Natural killer cell treated with Interleukin-12 subunit alpha and Interleukin-12 subunit beta and Interleukin-15 and Interleukin-18, amount 100 ng/mL, for 72 hours (primary cell): Measurements from ENCODE around the gene TIE1. TPM values are rescaled to one million over a fixed set of nuclear protein-coding genes. Genes with fewer than 3 reads are reported as not detected.

Experiments
- ATAC-seq, 2 donors: fragments of 150-1000 bp; cut with Tn5 transposase in 1 of 2; sonication (Bioruptor Pico), chemical (Tn5 transposase) in 1 of 2; 2 replicates each; pipeline ENCODE4 v1.10.0; 2021
- DNase-seq: peaks from one replicate; pipeline ENCODE4 v3.0.0; 2022; ENCODE audit warnings: low spot score
- H3K27ac Mint-ChIP-seq, 2 donors: 1 replicate in 1 of 2; 2 replicates in 1 of 2; pipeline ENCODE4 v1.8.0; 2022; ENCODE audit warnings: mixed read lengths in 2 of 2, mild to moderate bottlenecking in 1 of 2, moderate library complexity in 1 of 2
- H3K27me3 Mint-ChIP-seq, 2 donors: 1 replicate in 1 of 2; 2 replicates in 1 of 2; pipeline ENCODE4 v1.8.0; 2022; ENCODE audit warnings: mixed read lengths in 2 of 2
- H3K36me3 Mint-ChIP-seq: one replicate; pipeline ENCODE4 v1.8.0; 2022; ENCODE audit warnings: mixed read lengths
- H3K4me1 Mint-ChIP-seq, 2 donors: 1 replicate in 1 of 2; 2 replicates in 1 of 2; pipeline ENCODE4 v1.8.0; 2022; ENCODE audit warnings: low read depth in 2 of 2, mixed read lengths in 2 of 2, mild to moderate bottlenecking in 1 of 2
- H3K4me3 Mint-ChIP-seq: one replicate; pipeline ENCODE4 v1.8.0; 2022; ENCODE audit warnings: mixed read lengths
- H3K9me3 Mint-ChIP-seq: 2 replicates; pipeline ENCODE4 v1.8.0; 2022; ENCODE audit warnings: mixed read lengths
- total RNA-seq, 2 donors: library from RNA; stranded (reverse); gene quantifications; one replicate each; pipeline ENCODE4 v1.2.3, GENCODE V29; 2022

Gene TIE1
- total RNA-seq, 2 donors from 2014 or later: 9.6 to 11.4 TPM

DNA sequence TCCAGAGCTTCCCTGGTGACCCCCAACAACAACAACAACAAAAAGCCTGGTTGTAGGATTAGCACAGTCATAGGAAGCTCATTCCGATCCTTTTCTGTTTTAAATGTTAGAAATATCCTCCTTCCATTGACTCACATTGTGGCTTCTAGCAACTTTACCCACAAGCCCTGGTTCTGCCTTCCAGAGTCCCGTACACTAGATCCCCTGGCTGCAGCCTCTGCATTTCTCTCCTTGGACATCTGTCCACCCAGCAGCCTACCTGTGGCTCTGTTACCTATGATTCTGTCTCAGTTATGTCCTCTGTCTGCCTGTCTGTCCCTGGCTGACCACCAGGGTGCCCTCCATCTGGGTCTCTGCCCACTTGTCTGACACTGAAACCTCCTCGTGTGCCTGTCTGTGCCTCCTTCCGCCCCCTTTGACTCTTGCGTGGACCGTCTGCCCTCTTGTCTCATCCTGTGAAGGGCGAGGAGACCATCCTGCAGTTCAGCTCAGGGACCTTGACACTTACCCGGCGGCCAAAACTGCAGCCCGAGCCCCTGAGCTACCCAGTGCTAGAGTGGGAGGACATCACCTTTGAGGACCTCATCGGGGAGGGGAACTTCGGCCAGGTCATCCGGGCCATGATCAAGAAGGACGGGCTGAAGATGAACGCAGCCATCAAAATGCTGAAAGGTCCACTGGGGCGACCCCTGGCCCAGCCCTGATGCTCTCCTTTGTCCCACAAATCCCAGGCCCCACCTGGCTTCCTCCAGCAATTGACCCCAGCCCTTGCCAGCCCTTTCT, 16.1 kb downstream of the TIE1 start:
- Mint-ChIP-seq H3K27me3 (no peaks in the 10 kb centered on the region), H3K9me3 (no peaks in the 10 kb centered on the region), H3K27ac (no peak overlapping the region), H3K36me3 (no peaks in the 10 kb centered on the region), H3K4me1 (peaks cover 0 to 8% of the 10 kb centered on the region in 2 donors), H3K4me3 (no peak overlapping the region)
- DNase-seq (no peak), ATAC-seq (no peak)

GRCh38 chr1:43317817-43318471, 17.2 kb downstream of the TIE1 start:
- Mint-ChIP-seq H3K4me1 (peaks cover 0 to 8% of the 10 kb centered on the region in 2 donors), H3K27ac (no peak overlapping the region), H3K27me3 (no peaks in the 10 kb centered on the region), H3K9me3 (no peaks in the 10 kb centered on the region), H3K36me3 (no peaks in the 10 kb centered on the region), H3K4me3 (no peak overlapping the region)
- ATAC-seq (no peak), DNase-seq (no peak)

- ATAC-seq (no peak), DNase-seq (no peak)
- H3K27ac Mint-ChIP-seq: no peak overlapping the region
- no peaks in the 10 kb centered on the region for H3K36me3 Mint-ChIP-seq
- H3K4me3 Mint-ChIP-seq: no peak overlapping the region
- H3K9me3 Mint-ChIP-seq: no peaks in the 10 kb centered on the region
- peaks cover 0 to 8% of the 10 kb centered on the region in 2 donors for H3K4me1 Mint-ChIP-seq
- no peaks in the 10 kb centered on the region for H3K27me3 Mint-ChIP-seq
These were observed 18.0 kb downstream of the TIE1 start for GRCh38 chr1:43318831-43319230.

DNA sequence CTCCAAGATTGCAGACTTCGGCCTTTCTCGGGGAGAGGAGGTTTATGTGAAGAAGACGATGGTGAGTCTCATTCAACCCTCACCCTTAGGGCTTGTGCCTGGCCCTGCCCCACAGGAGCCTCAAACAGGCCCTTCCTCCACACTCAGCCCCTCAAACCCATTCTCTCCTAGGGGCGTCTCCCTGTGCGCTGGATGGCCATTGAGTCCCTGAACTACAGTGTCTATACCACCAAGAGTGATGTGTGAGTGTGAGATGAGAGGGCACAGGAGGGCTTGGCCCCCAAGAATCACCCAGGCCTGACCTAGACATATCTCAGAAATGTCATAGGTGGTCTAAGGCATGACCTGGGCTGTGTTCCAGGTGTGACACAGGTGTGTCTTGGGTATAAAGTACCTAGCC, 18.5 kb downstream of the TIE1 start:
- Mint-ChIP-seq H3K9me3 (peaks cover 2% of the 10 kb centered on the region), H3K27ac (no peak overlapping the region), H3K4me1 (peaks cover 3 to 10% of the 10 kb centered on the region in 2 donors), H3K4me3 (no peak overlapping the region), H3K36me3 (peaks cover 3% of the 10 kb centered on the region), H3K27me3 (no peaks in the 10 kb centered on the region)
- DNase-seq (no peak), ATAC-seq (no peak)

DNA sequence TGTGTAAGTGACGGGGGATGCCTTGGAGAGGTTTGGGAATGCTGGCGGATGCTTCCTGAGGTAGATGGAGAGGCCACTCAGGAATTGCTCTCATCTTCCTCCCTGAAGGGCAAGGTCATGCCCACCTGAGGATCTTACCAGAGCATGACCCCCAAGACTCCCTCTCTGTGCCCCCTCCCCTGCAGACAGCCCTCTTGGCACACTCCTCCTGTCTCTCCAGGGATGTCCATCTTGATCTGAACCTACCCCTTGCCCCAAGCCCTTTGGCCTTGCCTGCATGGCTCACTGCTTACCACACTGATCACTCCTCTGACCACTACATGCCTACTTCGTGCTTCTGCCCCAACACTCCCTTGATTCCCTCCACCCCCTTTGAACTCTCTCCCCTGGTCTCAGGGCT, 19.0 kb downstream of the TIE1 start:
- peak overlapping the region in 1 of 2 donors; percentile 60 for H3K27ac Mint-ChIP-seq
- H3K36me3 Mint-ChIP-seq: peaks cover 8% of the 10 kb centered on the region
- ATAC-seq (no peak), DNase-seq (no peak)
- peaks cover 6 to 15% of the 10 kb centered on the region in 2 donors for H3K4me1 Mint-ChIP-seq
- no peaks in the 10 kb centered on the region for H3K27me3 Mint-ChIP-seq
- no peak overlapping the region for H3K4me3 Mint-ChIP-seq
- H3K9me3 Mint-ChIP-seq: peaks cover 7% of the 10 kb centered on the region

- DNase-seq: no peak
- Mint-ChIP-seq H3K9me3 (peaks cover 12% of the 10 kb centered on the region), H3K27ac (no peak overlapping the region), H3K4me1 (peaks cover 6 to 16% of the 10 kb centered on the region in 2 donors), H3K36me3 (peaks cover 17% of the 10 kb centered on the region), H3K27me3 (no peaks in the 10 kb centered on the region), H3K4me3 (no peak overlapping the region)
- peak in 1 of 2 donors; percentile 28 for ATAC-seq
These were observed 20.6 kb downstream of the TIE1 start for GRCh38 chr1:43321331-43321891.

DNA sequence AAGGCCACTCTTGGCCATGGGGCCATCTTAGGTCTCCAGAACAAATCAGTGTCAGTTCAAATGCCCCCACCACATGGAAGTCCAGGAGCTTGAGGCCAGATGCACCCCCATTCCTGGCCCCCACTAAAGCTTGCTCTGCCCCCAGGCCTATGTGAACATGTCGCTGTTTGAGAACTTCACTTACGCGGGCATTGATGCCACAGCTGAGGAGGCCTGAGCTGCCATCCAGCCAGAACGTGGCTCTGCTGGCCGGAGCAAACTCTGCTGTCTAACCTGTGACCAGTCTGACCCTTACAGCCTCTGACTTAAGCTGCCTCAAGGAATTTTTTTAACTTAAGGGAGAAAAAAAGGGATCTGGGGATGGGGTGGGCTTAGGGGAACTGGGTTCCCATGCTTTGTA, 21.7 kb downstream of the TIE1 start:
- no peak for DNase-seq
- H3K4me3 Mint-ChIP-seq: no peak overlapping the region
- no peak for ATAC-seq
- H3K27ac Mint-ChIP-seq: no peak overlapping the region
- H3K36me3 Mint-ChIP-seq: peaks cover 17% of the 10 kb centered on the region
- peaks cover 12% of the 10 kb centered on the region for H3K9me3 Mint-ChIP-seq
- peaks cover 6 to 16% of the 10 kb centered on the region in 2 donors for H3K4me1 Mint-ChIP-seq
- no peaks in the 10 kb centered on the region for H3K27me3 Mint-ChIP-seq

GRCh38 chr1:43324810-43325209, 24.0 kb downstream of the TIE1 start:
- H3K9me3 Mint-ChIP-seq: peaks cover 12% of the 10 kb centered on the region
- H3K36me3 Mint-ChIP-seq: peaks cover 21% of the 10 kb centered on the region
- H3K27ac Mint-ChIP-seq: no peak overlapping the region
- no peak for DNase-seq
- H3K4me1 Mint-ChIP-seq: peaks cover 6 to 12% of the 10 kb centered on the region in 2 donors
- no peak for ATAC-seq
- H3K27me3 Mint-ChIP-seq: no peaks in the 10 kb centered on the region
- H3K4me3 Mint-ChIP-seq: no peak overlapping the region

DNA sequence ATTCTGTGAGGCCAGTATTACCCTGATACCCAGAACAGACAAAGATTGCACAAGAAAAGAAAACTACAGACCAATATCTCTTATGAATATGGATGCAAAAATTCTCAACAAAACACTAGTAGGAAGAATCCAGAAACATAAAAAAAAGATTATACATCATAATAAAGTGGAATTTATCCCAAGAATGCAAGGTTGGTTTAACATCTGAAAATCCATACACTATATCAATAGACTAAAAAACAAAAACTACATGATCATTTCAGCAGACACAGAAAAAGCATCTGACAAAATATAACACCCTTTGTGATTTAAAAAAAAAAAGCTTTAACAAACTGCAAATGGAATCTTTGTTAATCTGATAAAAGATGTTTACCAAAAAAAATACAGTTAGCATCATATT, 24.6 kb downstream of the TIE1 start:
- no peaks in the 10 kb centered on the region for H3K27me3 Mint-ChIP-seq
- DNase-seq (no peak), ATAC-seq (no peak)
- peaks cover 6 to 10% of the 10 kb centered on the region in 2 donors for H3K4me1 Mint-ChIP-seq
- H3K9me3 Mint-ChIP-seq: peaks cover 12% of the 10 kb centered on the region
- no peak overlapping the region for H3K4me3 Mint-ChIP-seq
- H3K36me3 Mint-ChIP-seq: peaks cover 21% of the 10 kb centered on the region
- no peak overlapping the region for H3K27ac Mint-ChIP-seq

DNA sequence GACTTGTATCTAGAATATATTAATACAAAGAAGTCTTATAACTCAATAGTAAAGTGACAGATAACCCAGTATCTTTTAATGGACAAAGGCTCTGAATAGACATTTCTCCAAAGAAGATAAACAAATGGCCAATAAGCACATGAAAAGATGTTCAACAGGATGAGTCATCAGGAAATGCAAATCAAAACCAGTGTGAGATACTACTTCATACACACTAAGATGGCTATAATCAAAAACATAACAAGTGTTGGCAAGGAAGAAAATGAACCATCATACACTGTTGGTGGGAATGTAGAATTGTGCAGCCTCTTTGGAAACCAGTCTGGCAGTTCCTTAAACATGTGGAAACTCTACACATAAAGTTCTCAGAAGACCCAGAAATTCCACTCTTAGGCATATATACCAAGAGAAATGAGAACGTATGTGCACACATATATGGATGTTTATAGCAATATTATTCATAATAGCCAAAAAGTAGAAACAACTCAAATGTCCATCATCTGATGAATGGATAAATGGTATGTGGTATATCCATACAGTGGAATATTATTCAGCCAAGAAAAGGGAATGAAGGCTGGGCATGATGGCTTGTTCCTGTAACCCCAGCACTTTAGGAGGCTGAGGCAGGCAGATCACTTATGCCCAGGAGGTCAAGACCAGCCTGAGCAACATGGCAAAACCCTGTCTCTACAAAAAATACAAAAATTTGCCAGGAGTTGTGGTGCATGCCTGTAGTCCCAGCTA, 26.9 kb downstream of the TIE1 start:
- no peak overlapping the region for H3K4me3 Mint-ChIP-seq

DNA sequence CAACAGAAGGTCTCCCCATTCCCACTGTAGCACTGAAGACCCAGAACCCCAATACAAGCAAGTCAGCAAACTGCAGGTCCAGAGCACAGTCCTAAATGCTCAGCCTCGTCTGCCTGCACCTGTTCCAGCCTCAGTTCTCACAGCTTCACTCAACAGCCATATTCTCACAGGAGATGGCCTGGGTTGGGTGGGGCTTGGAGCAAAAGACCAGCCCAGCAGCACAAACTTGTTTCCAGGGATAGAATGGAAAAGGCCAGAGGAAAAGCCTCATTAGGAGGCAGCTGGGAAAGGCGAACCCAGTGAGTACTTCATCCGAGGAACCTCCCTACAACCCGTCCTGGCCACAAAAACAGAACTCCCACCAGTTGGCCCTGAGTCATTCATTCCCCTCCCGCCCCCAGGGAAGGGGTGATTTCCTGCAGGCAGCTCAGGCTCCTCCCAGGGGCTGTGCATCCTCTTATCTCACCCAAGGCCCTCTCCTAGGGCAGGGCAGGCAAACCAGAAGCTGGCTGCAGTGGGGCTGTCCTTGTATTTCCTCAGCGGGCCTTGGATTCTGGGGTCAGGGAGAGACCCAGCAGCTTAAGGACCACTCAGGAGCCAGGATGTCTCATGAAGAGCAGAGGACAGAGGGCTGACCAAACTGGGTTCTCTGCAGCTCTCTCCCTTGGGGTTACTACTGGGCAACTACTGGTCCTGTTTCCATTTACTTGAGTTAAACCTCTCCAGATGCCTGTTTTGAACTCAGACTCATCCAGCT, 29.4 kb downstream of the TIE1 start:
- ATAC-seq (peak in 1 of 2 donors; percentile 59), DNase-seq (no peak)
- H3K4me1 Mint-ChIP-seq: peaks cover 0 to 2% of the 10 kb centered on the region in 2 donors
- H3K27ac Mint-ChIP-seq: no peak overlapping the region
- peaks cover 9% of the 10 kb centered on the region for H3K36me3 Mint-ChIP-seq
- H3K4me3 Mint-ChIP-seq: no peak overlapping the region
- H3K9me3 Mint-ChIP-seq: peaks cover 3% of the 10 kb centered on the region
- no peaks in the 10 kb centered on the region for H3K27me3 Mint-ChIP-seq

More for the DNA sequence above, 26.9 kb downstream of the TIE1 start:
- Mint-ChIP-seq H3K4me1 (peaks cover 6 to 10% of the 10 kb centered on the region in 2 donors), H3K27ac (no peak overlapping the region), H3K36me3 (peaks cover 21% of the 10 kb centered on the region), H3K27me3 (no peaks in the 10 kb centered on the region), H3K9me3 (peaks cover 12% of the 10 kb centered on the region)
- DNase-seq: no peak
- no peak for ATAC-seq

DNA sequence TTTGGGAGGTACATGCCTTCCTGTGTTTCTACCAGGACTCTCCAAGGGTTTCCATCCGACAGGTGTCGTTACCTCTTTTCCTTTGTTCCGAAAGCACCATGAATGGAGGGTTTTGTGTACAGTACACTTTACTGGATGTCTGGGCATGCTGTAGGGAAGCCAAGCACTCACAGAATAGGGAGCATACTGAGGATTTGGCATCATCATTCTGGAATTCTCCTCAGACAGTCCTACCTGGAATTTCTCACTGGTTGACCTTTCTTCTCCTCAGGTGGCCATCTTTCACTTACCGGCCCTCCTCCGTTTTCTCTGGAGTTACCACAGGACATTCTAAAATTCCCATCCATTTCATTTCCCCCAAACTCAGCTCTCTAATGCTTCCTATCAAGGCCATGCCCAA, 30.9 kb downstream of the TIE1 start:
- no peak for DNase-seq
- no peak for ATAC-seq
- H3K9me3 Mint-ChIP-seq: no peaks in the 10 kb centered on the region
- peaks cover 5% of the 10 kb centered on the region for H3K36me3 Mint-ChIP-seq
- H3K4me1 Mint-ChIP-seq: peaks cover 0 to 2% of the 10 kb centered on the region in 2 donors
- H3K4me3 Mint-ChIP-seq: no peak overlapping the region
- no peak overlapping the region for H3K27ac Mint-ChIP-seq
- H3K27me3 Mint-ChIP-seq: no peaks in the 10 kb centered on the region
